GM12891 (cell line): ENCODE data around the gene EVC2.
"Not testable (repeated sequence)": the region's sequence is repeated elsewhere in the genome, so short reads cannot be mapped to it uniquely, and the experiment has no call there.

Experiments
- DNase-seq: peaks from one replicate; pipeline ENCODE4 v3.0.0; 2011; ENCODE audit warnings: low spot score; ENCODE audit not compliant: insufficient read length
- FAIRE-seq: peaks from 2 replicates; lab custom pipeline; 2011; peaks lifted over from hg19 to GRCh38; lab: Jason Lieb, UNC
- PAX5 ChIP-seq: IDR thresholded peaks from 2 replicates; pipeline ENCODE4 v1.6.1; 2011; ENCODE audit warnings: low read length, moderate library complexity, mild to moderate bottlenecking; ENCODE audit not compliant: insufficient read depth, severe bottlenecking
- POLR2A ChIP-seq: IDR thresholded peaks from 2 replicates; pipeline ENCODE4 v1.6.1; 2011; ENCODE audit warnings: low read depth, low read length, control low read depth
- POLR2AphosphoS5 ChIP-seq: IDR thresholded peaks from 2 replicates; pipeline ENCODE4 v1.6.1; 2011; ENCODE audit warnings: low read depth, low read length, control low read depth
- POU2F2 ChIP-seq: IDR thresholded peaks from 2 replicates; pipeline ENCODE4 v1.6.1; 2011; ENCODE audit warnings: low read depth, mild to moderate bottlenecking, control low read depth, low read length, moderate library complexity
- SPI1 ChIP-seq: IDR thresholded peaks from 2 replicates; pipeline ENCODE4 v1.6.1; 2011; ENCODE audit warnings: low read depth, low read length, control low read depth
- TAF1 ChIP-seq: IDR thresholded peaks from 2 replicates; pipeline ENCODE4 v1.6.1; 2011; ENCODE audit warnings: low read depth, low read length, control low read depth

Gene EVC2

DNA sequence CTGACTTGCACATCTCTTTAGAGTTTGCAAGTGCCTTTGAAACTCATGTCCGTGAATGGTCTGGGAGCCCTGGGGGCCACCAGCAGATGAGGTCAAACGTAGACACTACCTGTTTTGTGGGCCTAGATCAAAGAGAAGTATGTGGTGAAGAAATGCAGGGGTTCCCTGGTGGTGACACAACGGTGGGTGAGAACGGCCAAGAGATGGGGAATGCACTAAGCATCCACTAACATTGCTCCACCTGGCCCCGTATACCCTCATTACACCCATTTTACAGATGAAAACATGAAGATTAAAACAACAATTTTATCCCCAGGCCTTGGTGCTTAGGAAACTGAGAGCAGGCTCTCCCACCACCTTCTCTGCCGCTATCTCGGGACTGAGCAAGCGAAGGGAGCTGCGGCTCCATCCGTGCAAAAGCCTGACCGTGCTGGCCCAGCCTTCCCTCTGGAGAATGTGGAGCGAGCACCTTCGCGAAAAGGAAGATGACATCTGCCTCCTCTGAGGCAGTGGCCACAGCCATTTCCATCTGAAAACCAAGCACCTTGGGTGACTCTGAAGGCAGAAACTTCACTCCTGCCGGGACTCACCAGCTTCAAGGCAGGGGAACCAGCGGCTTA lies 91.9 kb downstream of the EVC2 start:
- DNase-seq (no peak), FAIRE-seq (no peak)
- TF ChIP-seq SPI1 (no peak), POLR2AphosphoS5 (no peak), TAF1 (no peak), PAX5 (no peak), POU2F2 (no peak), POLR2A (no peak)

DNA sequence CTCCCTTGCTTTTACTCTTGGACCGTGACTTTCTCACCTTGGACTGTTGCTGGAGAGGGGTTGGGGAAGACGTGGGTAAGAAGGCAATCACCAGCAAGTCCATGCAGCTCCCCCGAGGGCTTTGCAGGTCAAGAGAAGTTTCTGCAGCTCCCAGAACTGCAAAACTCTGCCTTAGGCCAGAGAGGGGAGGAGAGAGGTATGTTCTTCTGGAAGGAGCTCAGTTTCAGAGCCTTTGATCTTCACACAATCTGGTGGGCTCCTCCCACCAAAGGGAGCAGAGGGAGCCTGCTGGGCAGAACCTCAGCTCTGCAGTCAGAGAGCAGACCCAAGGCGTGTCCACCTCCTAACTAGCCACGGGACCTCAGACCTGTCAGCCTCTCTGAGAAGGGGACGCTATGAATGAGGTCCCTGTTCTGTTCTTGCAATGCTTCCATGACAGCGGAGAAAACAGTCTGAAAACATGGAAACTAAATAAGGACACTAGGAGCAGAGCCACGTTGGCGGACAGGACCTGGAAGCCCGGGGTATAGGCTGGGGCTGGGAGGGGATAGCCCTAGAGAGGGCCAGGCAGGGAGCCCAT lies 92.8 kb downstream of the EVC2 start:
- TF ChIP-seq TAF1 (no peak), SPI1 (no peak), POU2F2 (no peak), PAX5 (no peak), POLR2AphosphoS5 (no peak), POLR2A (no peak)
- FAIRE-seq: no peak
- DNase-seq: no peak

DNA sequence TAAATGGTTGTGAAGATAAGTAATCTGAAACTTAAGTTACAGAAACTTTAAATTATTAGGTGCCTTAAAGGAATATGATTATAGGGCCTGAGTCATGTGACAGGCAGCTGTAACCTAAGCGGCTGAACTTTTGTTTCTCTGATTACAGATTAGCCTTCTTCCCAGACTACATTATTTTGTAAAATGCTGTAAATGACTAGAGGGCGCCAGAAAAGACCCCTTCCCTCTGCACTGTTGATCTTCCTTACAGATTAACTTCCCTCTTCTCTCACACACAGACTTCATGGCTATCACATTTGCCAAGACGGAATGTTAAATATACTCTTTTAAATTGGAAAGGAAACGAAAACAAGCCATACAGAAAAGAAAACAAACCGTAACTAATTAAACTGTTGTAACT lies 96.6 kb downstream of the EVC2 start:
- FAIRE-seq: no peak

GRCh38 chr4:5609306-5610007 lies 98.9 kb downstream of the EVC2 start:
- DNase-seq: no peak
- no peak for FAIRE-seq
- TF ChIP-seq POU2F2 (no peak), POLR2AphosphoS5 (no peak), SPI1 (no peak), PAX5 (no peak), POLR2A (no peak), TAF1 (no peak)

More for the DNA sequence above, 96.6 kb downstream of the EVC2 start:
- TF ChIP-seq TAF1: no peak
- no peak for TF ChIP-seq POLR2AphosphoS5
- TF ChIP-seq SPI1: no peak
- TF ChIP-seq POLR2A: no peak
- no peak for TF ChIP-seq PAX5
- TF ChIP-seq POU2F2: no peak
- DNase-seq: no peak

GRCh38 chr4:5593828-5594227 lies 114.5 kb downstream of the EVC2 start:
- DNase-seq, FAIRE-seq: not testable (repeated sequence)

DNA sequence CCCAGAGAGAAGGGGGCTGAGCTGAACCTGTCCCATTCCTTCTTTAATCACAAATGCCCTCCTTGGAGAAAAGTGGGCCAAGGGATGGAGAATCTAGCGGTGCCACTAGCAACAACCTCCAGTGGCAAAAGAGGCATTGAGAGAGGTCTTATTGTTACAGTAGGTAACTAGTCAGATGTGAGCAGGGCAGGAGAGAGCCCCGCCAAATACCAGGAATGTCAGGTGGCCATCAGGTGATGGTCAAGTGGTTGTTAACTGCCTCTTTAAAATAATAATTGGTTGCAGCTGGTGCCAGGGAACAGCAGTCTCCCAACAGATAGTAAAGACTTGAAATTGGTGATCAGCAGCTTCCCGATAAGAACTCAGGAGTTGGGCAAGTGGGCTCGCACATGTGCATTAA lies 116.1 kb downstream of the EVC2 start:
- DNase-seq: no peak
- TF ChIP-seq PAX5 (no peak), SPI1 (no peak), POLR2A (no peak), POU2F2 (no peak), POLR2AphosphoS5 (no peak), TAF1 (no peak)
- no peak for FAIRE-seq

- FAIRE-seq (no peak), DNase-seq (no peak)
- no peak for TF ChIP-seq POLR2AphosphoS5
- TF ChIP-seq TAF1: no peak
- no peak for TF ChIP-seq POLR2A
- TF ChIP-seq POU2F2: no peak
- no peak for TF ChIP-seq SPI1
- TF ChIP-seq PAX5: no peak
Measured at GRCh38 chr4:5589495-5589894, 118.9 kb downstream of the EVC2 start.

GRCh38 chr4:5588046-5588445 lies 120.3 kb downstream of the EVC2 start:
- TF ChIP-seq POLR2AphosphoS5 (no peak), TAF1 (no peak), PAX5 (no peak), POU2F2 (no peak), SPI1 (no peak), POLR2A (no peak)
- no peak for FAIRE-seq
- no peak for DNase-seq

DNA sequence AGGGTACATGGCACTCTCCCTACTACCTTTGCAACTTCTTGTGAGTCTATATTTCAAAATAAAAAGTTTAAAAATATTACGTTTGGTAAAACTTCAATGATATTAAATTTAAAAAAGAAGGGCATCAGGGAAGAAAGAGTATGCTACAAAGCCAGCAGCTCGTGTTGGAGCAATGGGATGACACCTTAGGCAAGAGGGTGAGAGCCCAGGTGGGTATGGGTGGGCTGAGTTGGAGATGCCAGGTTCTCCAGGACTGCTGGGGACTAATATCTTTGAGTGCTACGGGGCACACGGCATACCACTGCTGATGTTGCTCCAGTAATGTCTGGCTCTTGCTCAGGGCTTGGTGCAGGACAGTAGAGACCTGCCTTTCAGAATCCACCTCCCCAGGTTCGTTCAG lies 132.4 kb downstream of the EVC2 start:
- no peak for TF ChIP-seq POU2F2
- TF ChIP-seq PAX5: no peak
- no peak for TF ChIP-seq TAF1
- TF ChIP-seq POLR2A: no peak
- TF ChIP-seq SPI1: no peak
- no peak for TF ChIP-seq POLR2AphosphoS5
- FAIRE-seq (no peak), DNase-seq (no peak)
